Omental fat pad (tissue), 4 donors: ENCODE results near the gene CCNB3. TPM values are rescaled to one million over a fixed set of nuclear protein-coding genes. Genes with fewer than 3 reads are reported as not detected.

Experiments used
- ATAC-seq: fragments of 150-250 bp; one replicate; pipeline ENCODE4 v1.9.1; 2016; ENCODE audit warnings: mild to moderate bottlenecking, moderate library complexity; ENCODE audit not compliant: low FRiP score
- DNase-seq: peaks from one replicate; pipeline ENCODE4 v3.0.0-alpha.2; 2019; ENCODE audit warnings: low spot score
- CTCF ChIP-seq, 3 donors: fragments of 450-650 bp; IDR thresholded peaks; one replicate each; pipeline ENCODE4 v1.5.1; 2016 to 2017; ENCODE audit warnings: antibody characterized with exemption in 3 of 3, mild to moderate bottlenecking in 3 of 3, moderate library complexity in 2 of 3
- small RNA-seq: library from RNA; depleted of rRNA; stranded (forward); fragments of <200 nt; gene quantifications from one replicate; pipeline ENCODE3, GENCODE V24; 2016
- total RNA-seq, 4 donors: library from RNA; depleted of rRNA; stranded (reverse); fragments of >200 nt; gene quantifications; one replicate each; pipeline ENCODE4 v1.1.0, GENCODE V29; 2016

CCNB3 gene
- total RNA-seq, 4 donors from 2014 or later, result 0.28 to 1.7 (median 0.49) TPM

GRCh38 chrX:50343917-50344316 lies 139.4 kb downstream of the CCNB3 start:
- no peak for DNase-seq
- no peak for ATAC-seq

DNA sequence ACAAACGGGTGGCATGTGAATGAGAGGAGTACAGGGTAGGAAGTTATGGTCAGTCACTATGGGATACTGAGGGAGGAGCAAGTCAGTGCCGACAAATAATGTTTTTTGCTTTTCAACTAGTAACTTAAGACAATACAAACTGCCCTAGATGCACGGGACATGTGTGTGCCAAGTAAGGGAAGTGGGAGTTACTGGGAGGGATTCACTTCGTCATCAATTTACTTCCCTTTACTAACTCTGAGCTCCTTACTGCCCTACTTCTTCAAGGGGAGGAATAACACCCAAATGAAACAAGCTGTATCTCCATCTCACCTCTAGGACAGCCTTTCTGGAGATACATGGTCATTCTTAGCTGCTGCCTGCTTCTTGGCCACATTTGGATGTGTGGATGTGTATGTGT lies 168.4 kb downstream of the CCNB3 start:
- DNase-seq (no peak), ATAC-seq (no peak)
- no peak for TF ChIP-seq CTCF (IDR thresholded peaks at IDR 0.05)

More at GRCh38 chrX:50343917-50344316, 139.4 kb downstream of the CCNB3 start:
- TF ChIP-seq CTCF (IDR thresholded peaks at IDR 0.05), result no peak

GRCh38 chrX:50375481-50376267 lies 171.1 kb downstream of the CCNB3 start:
- ATAC-seq (no peak), DNase-seq (no peak)
- no peak for TF ChIP-seq CTCF (IDR thresholded peaks at IDR 0.05)

- TF ChIP-seq CTCF (IDR thresholded peaks at IDR 0.05), result no peak
- no peak for ATAC-seq
- no peak for DNase-seq
Observed at GRCh38 chrX:50381729-50382415, 177.3 kb downstream of the CCNB3 start.

DNA sequence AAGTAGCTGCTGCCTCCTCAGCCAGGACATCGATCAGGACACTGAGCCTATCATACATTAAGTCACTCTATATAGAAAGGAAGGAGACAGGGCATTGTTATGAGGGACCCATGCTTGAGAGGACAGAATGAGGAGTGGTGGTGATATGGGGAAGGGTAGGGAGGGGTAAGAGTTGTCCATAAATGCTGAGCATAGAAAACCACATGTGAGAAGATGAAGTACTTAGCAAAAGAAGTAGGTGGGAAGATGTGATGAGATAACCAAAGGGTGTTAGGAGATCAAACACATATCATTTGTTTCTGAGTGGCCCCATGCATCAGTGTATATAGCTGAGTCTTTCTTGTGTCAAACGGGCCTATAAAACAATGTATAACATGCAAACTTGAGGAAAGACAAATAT lies 182.0 kb downstream of the CCNB3 start:
- ATAC-seq (no peak), DNase-seq (no peak)
- no peak for TF ChIP-seq CTCF (IDR thresholded peaks at IDR 0.05)

DNA sequence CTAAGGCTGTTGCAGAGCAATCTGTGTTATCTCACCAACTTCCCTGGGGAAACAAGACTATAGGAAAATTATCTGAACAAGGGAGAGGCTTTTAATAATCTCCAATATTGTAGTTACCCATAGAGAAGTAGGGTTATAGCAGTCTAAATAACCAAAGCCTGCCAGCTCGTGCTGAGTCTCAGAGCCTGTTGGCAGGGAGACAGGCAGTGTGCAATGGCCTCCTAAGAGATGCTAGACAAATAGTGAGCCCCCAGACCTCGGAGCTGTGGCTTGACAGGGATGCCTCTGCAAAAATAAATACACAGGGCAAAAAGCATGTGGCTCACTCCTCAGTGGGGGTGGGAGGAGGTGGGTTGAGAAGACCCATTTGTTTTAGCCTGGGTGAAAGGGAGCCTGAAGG lies 189.3 kb downstream of the CCNB3 start:
- no peak for TF ChIP-seq CTCF (IDR thresholded peaks at IDR 0.05)
- ATAC-seq (no peak), DNase-seq (no peak)

Small RNA genes lying within 50 kb of the gene (small RNA-seq; reads per million reads assigned to genes)
- gene PYY3 (not detected), gene RF00019 (not detected)

Other genes with a start within 250 kb of the CCNB3 start
- not detected for gene AKAP4, start 3.8 kb upstream of the CCNB3 start, total RNA-seq